Activated B cell treated with CpG ODN at 0.5 μM for 24 hours (primary cell): ENCODE measurements around the gene RBFOX2. TPM values are rescaled to one million over a fixed set of nuclear protein-coding genes. Genes with fewer than 3 reads are reported as not detected.

Experiments
- ATAC-seq: fragments of 200-7000 bp; cut with Tn5 transposase; one replicate; pipeline ENCODE4 v1.10.0; 2021; ENCODE audit warnings: low read depth, mild to moderate bottlenecking, moderate library complexity
- CTCF ChIA-PET: fragments of 350-600 bp; sonication (Branson Sonifier 250); formaldehyde crosslinking; loops from one replicate; lab custom pipeline; 2021; ENCODE audit warnings: antibody characterized with exemption; lab: Charles Lee
- POLR2A ChIA-PET: fragments of 350-600 bp; sonication (Branson Sonifier 250); formaldehyde crosslinking; loops from one replicate; lab custom pipeline; 2021; ENCODE audit warnings: antibody characterized with exemption; lab: Charles Lee
- DNase-seq: peaks from one replicate; pipeline ENCODE4 v3.0.0; 2022
- H3K27ac Mint-ChIP-seq: one replicate; pipeline ENCODE4 v1.8.0; 2020; ENCODE audit warnings: mixed read lengths
- H3K27me3 Mint-ChIP-seq: one replicate; pipeline ENCODE4 v1.8.0; 2021; ENCODE audit warnings: mixed read lengths
- H3K36me3 Mint-ChIP-seq: one replicate; pipeline ENCODE4 v1.8.0; 2021; ENCODE audit warnings: low read depth, mixed read lengths
- H3K4me1 Mint-ChIP-seq: one replicate; pipeline ENCODE4 v1.8.0; 2021; ENCODE audit warnings: mixed read lengths
- H3K4me3 Mint-ChIP-seq: one replicate; pipeline ENCODE4 v1.8.0; 2020; ENCODE audit warnings: mild to moderate bottlenecking, mixed read lengths
- H3K9me3 Mint-ChIP-seq: one replicate; pipeline ENCODE4 v1.8.0; 2020; ENCODE audit warnings: mixed read lengths
- CTCF ChIP-seq: fragments of 200-600 bp; IDR thresholded peaks from one replicate; pipeline ENCODE4 v1.8.0; 2022; ENCODE audit warnings: antibody characterized with exemption, mild to moderate bottlenecking
- intact Hi-C: fragments of 100-400 bp; cut with micrococcal nuclease; formaldehyde crosslinking; loops from one replicate; pipeline ENCODE4 v1.15.1; 2024
- total RNA-seq: library from RNA; stranded (reverse); gene quantifications from 2 replicates; pipeline ENCODE4 v1.2.3, GENCODE V29; 2022

Gene RBFOX2
- total RNA-seq, 1 donor from 2014 or later: not detected

- Mint-ChIP-seq H3K9me3 (no peaks in the 10 kb centered on the region), H3K36me3 (no peaks in the 10 kb centered on the region), H3K4me3 (no peak overlapping the region), H3K4me1 (no peaks in the 10 kb centered on the region), H3K27ac (no peak overlapping the region), H3K27me3 (peaks cover 8% of the 10 kb centered on the region)
- DNase-seq: no peak
- ATAC-seq: no peak
- ChIA-PET CTCF (no interaction called here), POLR2A (no interaction called here)
- intact Hi-C loops: no loop called here
- TF ChIP-seq CTCF: no peak
These were observed 209.2 kb downstream of the RBFOX2 start for GRCh38 chr22:35819421-35819820.

GRCh38 chr22:35818897-35819296 lies 209.7 kb downstream of the RBFOX2 start:
- no peak for ATAC-seq

GRCh38 chr22:35812600-35812999 lies 216.0 kb downstream of the RBFOX2 start:
- TF ChIP-seq CTCF: no peak
- intact Hi-C loops: no loop called here
- Mint-ChIP-seq H3K9me3 (peaks cover 2% of the 10 kb centered on the region), H3K4me1 (no peaks in the 10 kb centered on the region), H3K27me3 (peaks cover 3% of the 10 kb centered on the region), H3K4me3 (no peak overlapping the region), H3K36me3 (no peaks in the 10 kb centered on the region), H3K27ac (no peak overlapping the region)
- POLR2A ChIA-PET: no interaction called here
- no peak for ATAC-seq
- CTCF ChIA-PET: no interaction called here
- no peak for DNase-seq

More at GRCh38 chr22:35818897-35819296, 209.7 kb downstream of the RBFOX2 start:
- Mint-ChIP-seq H3K9me3 (no peaks in the 10 kb centered on the region), H3K36me3 (no peaks in the 10 kb centered on the region), H3K27ac (no peak overlapping the region), H3K4me3 (no peak overlapping the region), H3K27me3 (peaks cover 8% of the 10 kb centered on the region), H3K4me1 (no peaks in the 10 kb centered on the region)
- ChIA-PET POLR2A (no interaction called here), CTCF (no interaction called here)
- no peak for TF ChIP-seq CTCF
- intact Hi-C loops: no loop called here
- DNase-seq: no peak

GRCh38 chr22:35811670-35812069 lies 217.0 kb downstream of the RBFOX2 start:
- Mint-ChIP-seq H3K36me3 (no peaks in the 10 kb centered on the region), H3K4me3 (no peak overlapping the region), H3K27me3 (peaks cover 3% of the 10 kb centered on the region), H3K9me3 (peaks cover 2% of the 10 kb centered on the region), H3K4me1 (no peaks in the 10 kb centered on the region), H3K27ac (no peak overlapping the region)
- intact Hi-C loops: no loop called here
- POLR2A ChIA-PET: interaction anchor here (0.7 kb wide), 1 partner anchor 1311 kb away, joined by 6 read pairs; no protein-coding TSS in a partner anchor
- CTCF ChIA-PET: no interaction called here
- no peak for ATAC-seq
- no peak for TF ChIP-seq CTCF
- DNase-seq: no peak

GRCh38 chr22:35809816-35810215 lies 218.8 kb downstream of the RBFOX2 start:
- CTCF ChIA-PET: no interaction called here
- no peak for DNase-seq
- H3K36me3 Mint-ChIP-seq: no peaks in the 10 kb centered on the region
- no peak overlapping the region for H3K27ac Mint-ChIP-seq
- no peak for ATAC-seq
- intact Hi-C loops: no loop called here
- no peaks in the 10 kb centered on the region for H3K4me1 Mint-ChIP-seq
- H3K27me3 Mint-ChIP-seq: peaks cover 5% of the 10 kb centered on the region
- POLR2A ChIA-PET: no interaction called here
- no peak overlapping the region for H3K4me3 Mint-ChIP-seq
- peaks cover 2% of the 10 kb centered on the region for H3K9me3 Mint-ChIP-seq
- TF ChIP-seq CTCF: no peak
